ENCODE results near the gene FOCAD.
"Not testable (repeated sequence)": the region's sequence is repeated elsewhere in the genome, so short reads cannot be mapped to it uniquely, and the experiment has no call there.

Gene FOCAD

GRCh38 chr9:20974191-20974938, 290.3 kb downstream of the FOCAD start:
- DNase-seq = not testable (repeated sequence)

- DNase-seq = no peak
Observed at GRCh38 chr9:20978249-20978648, 294.2 kb downstream of the FOCAD start.

GRCh38 chr9:20980832-20981455, 296.9 kb downstream of the FOCAD start:
- DNase-seq = no peak

GRCh38 chr9:20981486-20981885, 297.4 kb downstream of the FOCAD start:
- no peak for DNase-seq

- DNase-seq = no peak
Observed at GRCh38 chr9:20984506-20984905, 300.4 kb downstream of the FOCAD start.

GRCh38 chr9:20985851-20986600, 302.0 kb downstream of the FOCAD start:
- no peak for DNase-seq

GRCh38 chr9:20987521-20987920, 303.5 kb downstream of the FOCAD start:
- DNase-seq = no peak

GRCh38 chr9:20988061-20988460, 304.0 kb downstream of the FOCAD start:
- no peak for DNase-seq

- no peak for DNase-seq
Observed at GRCh38 chr9:20988671-20989315, 304.7 kb downstream of the FOCAD start.

- no peak for DNase-seq
Observed at GRCh38 chr9:20989923-20990341, 305.9 kb downstream of the FOCAD start.

- no peak for DNase-seq
Observed at GRCh38 chr9:20990867-20991266, 306.8 kb downstream of the FOCAD start.

GRCh38 chr9:20994486-20994885, 310.4 kb downstream of the FOCAD start:
- no peak for DNase-seq

- DNase-seq = no peak
Observed at GRCh38 chr9:20995616-20996015, 311.6 kb downstream of the FOCAD start.

GRCh38 chr9:20996809-20997208, 312.8 kb downstream of the FOCAD start:
- no peak for DNase-seq

GRCh38 chr9:20997503-20998076, 313.5 kb downstream of the FOCAD start:
- DNase-seq = no peak

- no peak for DNase-seq
Observed at GRCh38 chr9:21001581-21001980, 317.5 kb downstream of the FOCAD start.

- no peak for DNase-seq
Observed at GRCh38 chr9:21002040-21002439, 318.0 kb downstream of the FOCAD start.

- DNase-seq = no peak
Observed at GRCh38 chr9:21015129-21015815, 331.2 kb downstream of the FOCAD start.

- DNase-seq = no peak
Observed at GRCh38 chr9:21015995-21016394, 331.9 kb downstream of the FOCAD start.

GRCh38 chr9:21016701-21017491, 332.8 kb downstream of the FOCAD start:
- no peak for DNase-seq

GRCh38 chr9:21018177-21018576, 334.1 kb downstream of the FOCAD start:
- DNase-seq = no peak

- DNase-seq = no peak
Observed at GRCh38 chr9:21023861-21024260, 339.8 kb downstream of the FOCAD start.

Measured in NCI-H1436 (cell line).